CD4-positive, alpha-beta T cell treated with Interleukin-1 beta for 1 hour (primary cell): ENCODE measurements around the gene CFAP57.
"Not testable (repeated sequence)": the region's sequence is repeated elsewhere in the genome, so short reads cannot be mapped to it uniquely, and the experiment has no call there.

ENCODE experiments used
- DNase-seq, 2 donors: peaks; one replicate each; pipeline ENCODE4 v3.0.0-alpha.2; 2020 to 2022

The CFAP57 gene

DNA sequence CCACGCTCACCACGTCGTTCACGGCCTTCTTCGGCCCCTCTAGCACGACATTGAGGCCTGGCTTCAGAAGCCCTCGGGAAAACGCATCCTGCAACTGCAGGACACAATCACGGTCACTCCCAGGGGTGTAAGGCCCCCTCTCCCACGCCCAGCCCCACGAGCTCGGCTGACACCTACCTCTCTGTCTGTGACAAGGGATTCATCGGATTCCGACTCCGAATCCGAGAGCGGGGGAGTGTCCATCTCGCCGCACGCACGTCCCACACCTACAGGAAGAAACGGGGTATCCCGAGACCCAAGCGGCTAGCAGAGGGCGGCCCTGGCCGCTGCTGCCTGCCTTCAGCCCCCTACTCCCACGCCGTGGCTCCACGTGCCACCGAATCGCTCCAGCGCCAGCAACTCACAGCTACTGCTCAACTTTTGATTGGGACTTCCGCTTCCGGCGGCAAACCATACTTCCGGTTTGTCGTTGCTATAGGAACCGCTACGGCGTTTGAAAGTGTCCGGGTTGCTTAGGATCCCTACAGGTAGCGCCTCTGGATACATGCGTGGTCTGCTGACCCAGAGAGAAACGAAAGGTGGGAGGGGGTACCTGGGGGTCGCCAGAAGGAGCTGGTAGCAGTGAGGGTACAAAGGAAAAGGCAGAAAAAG, at the start of gene CFAP57, which contains the start of gene EBNA1BP2:
Gene CFAP57, plus strand, starts transcription at position 455 of the 651 bp plus-strand sequence. CDS start 424 bp downstream, outside the sequence.
Gene EBNA1BP2, minus strand, starts transcription at position 415 of the 651 bp plus-strand sequence. Its CDS starts 172 bp downstream, at position 243.
- peak; percentile 93 to 94 for DNase-seq

GRCh38 chr1:43123031-43123430, 49.1 kb upstream of the CFAP57 start:
- DNase-seq: no peak

- DNase-seq: no peak
Observed at GRCh38 chr1:43128816-43129215, 43.3 kb upstream of the CFAP57 start.

DNA sequence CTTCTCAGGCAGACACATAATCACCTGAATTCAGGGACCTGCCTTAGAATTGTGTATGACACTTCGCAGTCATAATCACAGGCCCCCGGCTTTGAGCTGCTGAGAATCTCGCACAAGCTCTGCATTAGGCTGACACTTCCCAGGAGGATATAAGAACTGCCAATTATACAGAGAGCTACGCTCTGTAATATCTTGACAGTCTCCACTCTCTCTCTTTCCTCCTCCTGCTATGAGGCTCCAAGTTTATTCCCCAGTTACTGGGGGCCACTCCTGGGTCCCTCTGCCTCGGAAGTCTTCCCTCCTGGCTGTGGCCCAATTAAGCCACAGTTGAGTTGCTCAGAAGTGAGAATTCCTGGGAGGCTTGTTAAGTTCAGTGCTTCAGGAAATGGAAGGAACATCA, 42.7 kb upstream of the CFAP57 start:
- DNase-seq: no peak

- DNase-seq: no peak
Observed at GRCh38 chr1:43134068-43134467, 38.1 kb upstream of the CFAP57 start.

DNA sequence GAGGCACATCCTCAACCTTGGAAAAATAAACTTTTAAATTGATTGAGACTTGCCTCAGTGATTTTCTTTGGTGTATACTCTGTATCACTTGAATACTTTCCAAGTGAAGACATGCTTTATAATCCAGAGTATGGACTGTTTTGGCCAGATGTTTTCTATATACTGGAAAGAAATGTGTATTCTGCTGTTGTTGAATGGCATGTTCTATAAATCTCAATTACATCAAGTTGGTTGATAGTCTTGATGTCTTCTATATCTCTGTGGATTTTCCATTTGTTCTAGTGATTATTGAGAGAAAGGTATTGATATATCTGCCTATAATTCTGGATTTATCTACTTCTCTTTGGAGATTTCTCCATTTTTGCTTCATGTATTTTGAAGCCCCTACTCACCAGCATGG, 37.5 kb upstream of the CFAP57 start:
- DNase-seq: no peak

DNA sequence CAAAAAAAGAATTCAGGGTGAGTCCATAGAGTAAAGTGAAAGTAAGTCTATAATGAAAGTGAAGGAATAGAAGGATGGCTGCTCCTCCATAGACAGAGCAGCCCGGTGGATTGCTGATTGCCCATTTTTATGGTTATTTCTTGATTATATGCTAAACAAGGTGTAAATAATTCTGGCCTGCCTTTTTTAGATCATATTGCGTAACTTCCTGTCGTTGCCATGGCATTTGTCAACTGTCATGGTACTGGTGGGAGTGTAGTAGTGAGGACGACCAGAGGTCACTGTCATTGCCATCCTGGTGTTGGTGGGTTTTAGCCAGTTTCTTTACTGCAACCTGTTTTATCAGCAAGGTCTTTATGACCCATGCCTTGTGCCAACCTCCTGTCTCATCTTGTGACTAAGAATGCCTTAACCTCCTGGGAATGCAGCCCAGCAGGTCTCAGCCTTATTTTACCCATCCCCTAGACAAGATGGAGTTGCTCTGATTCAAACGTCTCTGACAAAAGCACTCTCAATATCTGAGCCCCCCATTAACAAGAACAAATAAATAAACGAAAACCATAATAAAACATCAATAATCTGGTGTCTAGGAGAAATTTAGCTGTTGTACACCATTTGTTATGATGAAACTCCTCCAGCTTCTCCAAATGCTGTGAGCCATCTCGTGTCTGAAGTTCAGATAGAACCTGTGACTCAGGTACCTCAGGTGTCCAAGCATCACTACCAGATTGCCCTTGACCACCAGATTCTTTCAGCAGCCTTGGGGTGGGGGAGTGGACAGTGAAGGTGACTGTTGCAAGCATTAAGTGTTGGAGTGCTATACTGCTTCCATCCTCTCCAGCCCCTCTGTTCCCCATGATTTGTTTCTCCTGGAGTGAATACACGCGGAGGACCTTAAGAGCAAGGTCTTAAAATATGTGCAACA, 36.0 kb upstream of the CFAP57 start:
- DNase-seq: no peak

DNA sequence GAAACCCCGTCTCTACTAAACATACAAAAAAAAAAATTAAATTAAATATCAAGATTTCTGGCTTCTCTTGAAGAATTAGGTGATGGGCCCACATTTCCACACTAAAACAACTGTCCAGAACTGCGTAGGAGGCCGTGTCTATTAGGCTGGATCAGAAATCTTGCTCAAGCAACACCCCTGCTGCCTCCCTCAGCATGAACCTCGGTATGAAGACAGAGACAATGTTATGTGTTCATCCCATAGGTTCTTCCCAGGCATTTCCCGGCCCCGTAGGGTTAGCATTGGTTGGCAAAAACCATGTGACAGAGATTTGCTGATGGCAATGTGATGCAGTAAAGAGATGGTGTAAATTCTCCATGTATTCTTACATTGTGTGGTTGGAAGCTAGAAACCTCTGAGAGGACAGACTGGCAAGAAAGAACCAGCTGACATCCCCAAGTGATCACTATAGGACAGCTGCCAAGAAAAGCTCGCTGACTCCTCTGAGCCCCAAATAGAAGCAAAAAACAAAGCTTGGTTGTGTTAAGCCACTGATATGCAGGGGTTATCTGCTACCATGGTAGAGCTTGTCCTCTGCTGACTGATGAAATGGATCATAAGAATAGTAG, 34.6 kb upstream of the CFAP57 start:
- DNase-seq: no peak

- DNase-seq: not testable (repeated sequence)
Observed at GRCh38 chr1:43139295-43139694, 32.8 kb upstream of the CFAP57 start.

DNA sequence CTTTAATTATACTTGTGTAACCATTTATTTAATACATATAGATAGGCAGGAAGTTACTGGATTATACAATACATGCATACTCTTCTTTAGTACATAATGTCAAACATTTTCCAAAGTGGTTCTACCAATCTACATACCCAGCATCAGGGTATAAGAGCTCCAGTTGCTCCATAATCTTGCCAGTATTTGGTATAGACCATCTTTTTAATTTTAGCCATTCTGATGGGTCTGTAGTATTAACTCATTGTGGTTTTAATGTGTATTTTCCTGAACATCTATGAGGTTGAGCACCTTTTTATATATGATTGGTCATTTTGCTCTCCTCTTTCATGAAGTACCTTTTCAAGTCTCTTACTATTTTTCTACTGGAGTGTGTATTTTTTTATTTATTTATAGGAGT, 32.1 kb upstream of the CFAP57 start:
- no peak for DNase-seq

- DNase-seq: no peak
Observed at GRCh38 chr1:43140583-43140982, 31.5 kb upstream of the CFAP57 start.

DNA sequence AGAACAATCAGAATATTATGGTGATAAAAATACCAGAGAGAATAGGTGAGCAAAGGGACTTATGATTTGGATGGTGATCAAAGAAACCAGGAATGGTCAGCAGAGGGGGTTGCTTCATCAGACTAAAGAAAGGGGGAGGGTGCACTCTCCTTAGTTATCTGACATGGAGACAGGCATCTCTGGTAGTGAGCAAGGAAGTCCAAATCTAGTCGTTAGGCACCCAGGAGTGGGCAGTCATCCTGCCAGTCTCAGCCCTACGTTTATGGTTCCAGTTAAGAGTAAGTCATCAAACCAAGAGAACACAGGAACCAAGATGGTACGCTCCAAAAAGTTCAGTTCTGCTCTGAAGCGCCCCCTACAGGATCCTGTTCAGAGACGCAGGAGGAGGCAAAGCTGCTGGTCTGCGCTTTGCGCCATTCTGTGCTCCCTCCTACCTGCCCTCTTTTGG, 28.7 kb upstream of the CFAP57 start:
- no peak for DNase-seq

DNA sequence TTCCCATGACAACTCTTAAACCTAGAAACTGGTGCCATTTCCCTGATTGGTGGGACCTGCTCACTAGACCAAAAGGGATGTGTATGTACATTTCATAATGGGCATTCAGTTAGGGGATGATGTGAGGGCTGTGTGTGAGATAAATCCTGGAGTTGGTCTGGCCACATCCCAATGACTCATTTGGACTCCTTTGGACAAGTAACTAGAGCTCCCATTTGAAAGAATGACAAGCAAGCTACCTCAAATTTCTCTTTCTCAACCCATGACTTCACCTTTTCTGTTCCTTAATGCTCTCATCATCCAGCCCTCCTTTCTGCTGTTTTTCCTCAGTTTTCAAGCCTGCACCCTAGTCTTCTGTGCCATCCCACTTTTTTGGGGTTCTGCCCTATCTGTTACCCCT, 27.9 kb upstream of the CFAP57 start:
- DNase-seq: no peak

- DNase-seq: peak; percentile 4 to 8
Observed at GRCh38 chr1:43147625-43148327, 24.4 kb upstream of the CFAP57 start.

- DNase-seq: no peak
Observed at GRCh38 chr1:43149889-43150288, 22.2 kb upstream of the CFAP57 start.

- no peak for DNase-seq
Observed at GRCh38 chr1:43152866-43153265, 19.3 kb upstream of the CFAP57 start.

- no peak for DNase-seq
Observed at GRCh38 chr1:43153443-43153842, 18.7 kb upstream of the CFAP57 start.

GRCh38 chr1:43156026-43156425, 16.1 kb upstream of the CFAP57 start:
- DNase-seq: no peak

DNA sequence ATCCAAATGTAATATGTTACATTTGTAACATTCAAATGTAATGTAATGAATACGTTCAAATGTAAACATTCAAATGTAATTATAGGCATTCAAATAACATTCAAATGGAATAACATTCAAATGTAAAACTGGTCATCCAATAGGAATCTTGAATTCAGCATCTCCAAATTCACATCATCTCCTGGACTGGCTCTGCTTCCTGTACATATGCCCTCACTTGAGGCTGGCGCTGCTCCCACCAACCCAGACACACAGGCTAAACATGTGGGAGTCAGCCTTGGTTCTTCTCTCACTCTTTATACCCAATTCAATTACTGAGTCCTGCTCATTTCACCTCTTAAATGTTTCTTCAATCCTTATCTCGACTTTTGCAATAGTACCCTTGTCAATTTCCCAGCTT, 7.0 kb upstream of the CFAP57 start:
- no peak for DNase-seq

- no peak for DNase-seq
Observed at GRCh38 chr1:43165765-43166164, 6.4 kb upstream of the CFAP57 start.

- DNase-seq: no peak
Observed at GRCh38 chr1:43171312-43171875, 736 bp upstream of the CFAP57 start.

DNA sequence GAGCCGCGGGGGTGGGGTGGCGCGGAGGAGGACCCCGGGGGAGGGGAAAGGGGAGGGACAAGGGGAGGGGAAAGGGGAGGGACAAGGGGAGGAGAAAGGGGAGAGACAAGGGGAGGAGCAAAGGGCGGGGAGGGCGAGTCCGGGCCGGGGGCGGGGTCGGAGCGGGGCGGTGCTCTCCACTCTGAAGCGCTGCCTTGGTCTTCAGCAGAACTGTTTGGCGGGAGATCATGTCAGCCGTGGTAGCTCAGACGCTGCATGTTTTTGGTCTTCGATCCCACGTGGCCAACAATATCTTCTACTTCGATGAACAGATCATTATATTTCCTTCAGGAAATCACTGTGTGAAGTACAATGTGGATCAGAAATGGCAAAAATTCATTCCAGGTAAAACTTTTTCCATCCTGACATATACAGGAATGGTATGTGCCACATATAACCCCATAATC, 420 bp downstream of the CFAP57 start:
- peak; percentile 86 to 89 for DNase-seq
